GM18505 (cell line): Measurements from ENCODE around the gene FLCN.

Experiments used
- ATAC-seq: cut with Tn5 transposase; IDR thresholded peaks from one replicate; pipeline ENCODE4 v1.9.1; 2021; ENCODE audit not compliant: unreplicated experiment
- POLR2A ChIP-seq: IDR thresholded peaks from 4 replicates; pipeline ENCODE4 v1.6.1; 2011; ENCODE audit warnings: borderline replicate concordance; ENCODE audit not compliant: insufficient read depth, insufficient read length; ENCODE audit errors: extremely low read depth

Gene FLCN

GRCh38 chr17:17170346-17170985 is 66.5 kb downstream of the FLCN start:
- no peak for ATAC-seq
- no peak for TF ChIP-seq POLR2A

GRCh38 chr17:17169396-17169795 is 67.6 kb downstream of the FLCN start:
- no peak for TF ChIP-seq POLR2A
- ATAC-seq: no peak

GRCh38 chr17:17168401-17168800 is 68.6 kb downstream of the FLCN start:
- TF ChIP-seq POLR2A: no peak
- no peak for ATAC-seq

GRCh38 chr17:17167986-17168385 is 69.0 kb downstream of the FLCN start:
- ATAC-seq: no peak
- no peak for TF ChIP-seq POLR2A

- no peak for ATAC-seq
- no peak for TF ChIP-seq POLR2A
Observed at GRCh38 chr17:17167356-17167755, 69.6 kb downstream of the FLCN start.

GRCh38 chr17:17166446-17166845 is 70.5 kb downstream of the FLCN start:
- no peak for TF ChIP-seq POLR2A
- ATAC-seq: no peak

- TF ChIP-seq POLR2A: no peak
- ATAC-seq: no peak
Observed at GRCh38 chr17:17165666-17166308, 71.2 kb downstream of the FLCN start.

- no peak for TF ChIP-seq POLR2A
- ATAC-seq: no peak
Observed at GRCh38 chr17:17164676-17165075, 72.3 kb downstream of the FLCN start.

GRCh38 chr17:17164156-17164555 is 72.8 kb downstream of the FLCN start:
- no peak for TF ChIP-seq POLR2A
- ATAC-seq: no peak
